Measurements from ENCODE around the gene SH2B2.
"Not testable (repeated sequence)": the region's sequence is repeated elsewhere in the genome, so short reads cannot be mapped to it uniquely, and the experiment has no call there.

SH2B2 gene

DNA sequence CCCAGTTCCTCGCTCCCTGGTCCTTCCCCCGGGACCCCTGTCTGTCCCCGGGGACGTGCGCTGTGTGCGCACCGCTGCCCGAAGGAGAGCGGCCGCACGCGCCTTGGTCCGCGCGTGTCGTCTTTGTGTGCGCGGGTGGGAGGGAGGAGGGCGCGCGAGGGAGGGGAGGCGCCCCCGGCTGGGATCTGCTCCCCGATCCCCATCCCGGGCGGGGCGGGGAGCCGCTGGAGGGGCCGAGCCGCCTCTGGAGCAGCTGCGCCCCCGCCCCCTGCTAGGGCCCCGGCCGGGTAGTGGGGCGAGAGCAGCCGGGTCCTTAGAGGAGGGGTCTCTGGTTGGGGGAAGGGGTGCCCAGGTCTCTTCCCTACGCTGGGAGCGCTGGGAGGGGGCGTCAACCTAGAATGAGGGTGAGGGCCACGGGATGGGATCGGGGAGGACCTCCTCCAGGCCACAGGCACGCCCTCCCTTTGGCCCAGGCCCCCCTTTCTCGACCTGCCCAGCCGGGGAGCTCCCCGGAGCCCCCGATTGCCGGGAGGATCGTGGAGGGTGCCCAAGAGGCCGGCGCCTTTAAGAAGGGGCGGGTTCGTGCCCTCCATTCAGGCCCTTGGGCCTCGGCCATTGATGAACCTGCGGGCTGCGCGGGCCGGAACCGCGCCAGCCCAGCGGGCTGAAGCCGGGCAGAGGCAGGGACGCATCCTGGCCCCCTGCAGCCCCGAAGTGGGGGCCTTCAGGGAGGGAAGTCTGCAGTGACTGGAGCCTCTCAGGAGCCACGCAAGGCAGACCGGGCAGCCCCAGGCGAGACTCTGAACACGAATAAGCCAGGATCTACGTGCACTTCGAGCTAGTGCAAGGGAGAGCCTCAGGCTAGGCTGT lies 678 bp downstream of the SH2B2 start:
- DNase-seq (ENCODE audit: low spot score), result no peak

DNA sequence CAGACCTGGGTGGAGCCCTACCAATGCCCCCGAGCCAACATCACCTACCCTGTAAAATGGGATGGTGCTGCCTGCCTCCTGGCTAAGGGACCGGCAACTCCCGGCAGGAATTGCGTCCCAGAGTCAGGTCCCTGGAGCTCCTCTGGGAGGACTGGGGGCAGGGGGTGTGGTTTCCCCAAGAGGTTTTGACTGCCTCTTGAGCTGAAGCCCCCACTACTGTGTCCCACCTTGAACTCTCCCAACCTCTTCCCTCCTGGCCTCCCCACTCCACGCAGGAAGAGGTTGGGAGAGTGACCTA lies 1.3 kb downstream of the SH2B2 start:
- DNase-seq (ENCODE audit: low spot score), result no peak

DNA sequence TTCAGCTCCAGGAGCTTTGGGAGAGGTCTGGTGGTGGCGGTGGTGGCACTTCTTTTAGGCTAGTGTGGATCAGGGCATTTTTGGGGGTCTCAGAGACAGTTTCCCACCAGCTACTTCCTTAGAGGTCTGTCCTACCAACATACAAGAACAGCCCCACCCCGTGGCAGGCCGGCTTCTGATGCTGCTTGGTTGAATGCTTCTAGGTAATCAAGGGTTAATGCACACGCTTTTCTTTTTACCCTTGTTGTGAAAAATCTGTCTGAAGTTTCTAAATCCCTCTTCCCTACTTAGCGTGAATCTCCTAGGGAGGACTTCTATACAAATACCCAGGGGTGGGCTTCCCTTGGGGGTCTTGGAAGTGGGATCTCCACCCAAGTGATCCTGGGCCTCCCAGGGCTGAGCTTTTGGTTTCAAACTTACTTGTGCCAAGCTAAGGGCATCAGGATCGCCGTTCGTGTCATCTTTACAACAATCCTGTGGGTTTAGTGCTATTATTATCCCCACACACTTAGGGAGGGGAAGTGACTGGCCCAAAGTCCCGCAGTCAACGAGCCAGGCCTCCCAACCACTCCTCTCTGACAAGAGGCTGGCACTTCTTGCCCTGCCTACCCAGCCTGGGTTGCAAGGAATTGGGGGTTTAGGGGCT lies 1.7 kb downstream of the SH2B2 start:
- no peak for DNase-seq (ENCODE audit: low spot score)

DNA sequence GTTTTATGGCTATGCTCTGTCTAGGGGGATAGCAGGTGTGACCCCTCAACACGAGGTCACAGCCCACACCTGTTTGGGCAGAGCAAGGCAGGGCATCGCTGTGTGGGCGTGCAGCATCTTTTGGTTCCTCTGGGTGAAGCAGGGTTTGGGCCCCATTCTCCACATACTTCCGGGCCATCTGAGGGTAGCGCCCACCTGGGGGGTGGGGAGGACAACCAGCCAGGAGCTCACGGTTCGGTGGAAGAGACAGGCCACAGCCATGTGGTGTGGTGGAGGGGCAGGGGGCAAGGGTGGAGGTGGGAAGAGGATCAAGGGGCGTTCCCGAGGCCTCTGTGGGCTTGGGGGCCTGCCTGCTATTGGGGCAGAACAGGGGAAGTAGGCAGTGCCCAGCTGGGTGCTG lies 2.4 kb downstream of the SH2B2 start:
- no peak for DNase-seq (ENCODE audit: low spot score)

DNA sequence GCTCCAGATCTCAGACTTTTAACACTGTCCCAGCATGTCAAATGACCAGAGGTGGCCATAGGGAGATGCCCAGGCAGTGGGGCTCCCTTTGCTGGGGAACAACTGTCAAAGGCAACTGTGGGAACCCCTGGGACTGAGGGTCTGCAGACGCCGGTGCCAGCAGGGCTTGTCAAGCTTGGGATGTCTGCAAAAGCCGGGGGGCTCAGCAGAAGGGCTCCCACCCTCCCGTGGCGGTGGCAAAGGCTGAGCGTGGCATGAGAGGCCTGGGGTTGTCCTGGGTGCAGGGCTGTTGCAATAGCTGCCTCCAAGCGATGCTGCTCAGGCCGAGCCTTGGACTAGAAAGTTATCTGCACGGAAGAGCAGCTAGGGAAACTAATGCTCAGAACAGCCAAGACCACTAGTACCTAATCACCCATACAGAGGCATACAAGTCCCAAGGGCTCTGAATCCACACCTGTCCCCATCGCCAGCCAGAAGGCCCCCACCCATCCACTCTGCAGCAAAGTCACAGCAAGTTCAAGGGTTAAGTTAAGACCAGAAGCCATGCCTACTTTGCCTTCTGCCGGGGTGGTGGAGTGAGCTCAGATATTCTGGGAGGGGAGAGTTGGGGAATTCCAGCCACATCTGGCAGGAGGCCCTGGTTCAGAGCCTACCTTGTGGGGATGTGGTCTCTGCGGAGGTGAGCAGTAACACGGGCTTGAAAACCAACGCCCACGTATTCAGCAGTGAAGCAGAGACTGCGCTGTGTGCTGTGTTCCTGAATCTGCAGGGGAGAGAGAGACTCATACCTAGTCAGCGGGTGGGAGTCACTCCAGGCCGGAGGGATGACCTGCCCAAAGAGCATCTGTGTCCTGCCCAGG lies 4.6 kb downstream of the SH2B2 start:
- DNase-seq (ENCODE audit: low spot score), result no peak

DNA sequence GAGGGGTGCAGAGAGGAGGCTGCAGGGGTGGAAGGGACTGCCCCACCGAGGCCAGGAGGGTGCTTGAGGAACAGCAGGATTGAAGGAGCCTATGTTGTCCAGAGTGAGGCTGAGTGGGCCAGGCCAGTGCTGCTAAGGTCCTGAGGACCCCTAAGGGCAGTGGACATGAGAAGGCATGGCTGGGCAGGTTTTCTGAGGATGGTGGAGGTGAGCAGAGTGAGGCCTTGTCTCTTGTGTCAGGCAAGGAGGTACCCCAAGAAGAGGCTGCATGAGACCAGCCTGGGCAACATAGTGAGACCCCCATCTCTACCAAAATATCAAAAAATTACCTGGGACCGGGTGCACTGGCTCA lies 5.2 kb downstream of the SH2B2 start:
- no peak for DNase-seq (ENCODE audit: low spot score)

DNA sequence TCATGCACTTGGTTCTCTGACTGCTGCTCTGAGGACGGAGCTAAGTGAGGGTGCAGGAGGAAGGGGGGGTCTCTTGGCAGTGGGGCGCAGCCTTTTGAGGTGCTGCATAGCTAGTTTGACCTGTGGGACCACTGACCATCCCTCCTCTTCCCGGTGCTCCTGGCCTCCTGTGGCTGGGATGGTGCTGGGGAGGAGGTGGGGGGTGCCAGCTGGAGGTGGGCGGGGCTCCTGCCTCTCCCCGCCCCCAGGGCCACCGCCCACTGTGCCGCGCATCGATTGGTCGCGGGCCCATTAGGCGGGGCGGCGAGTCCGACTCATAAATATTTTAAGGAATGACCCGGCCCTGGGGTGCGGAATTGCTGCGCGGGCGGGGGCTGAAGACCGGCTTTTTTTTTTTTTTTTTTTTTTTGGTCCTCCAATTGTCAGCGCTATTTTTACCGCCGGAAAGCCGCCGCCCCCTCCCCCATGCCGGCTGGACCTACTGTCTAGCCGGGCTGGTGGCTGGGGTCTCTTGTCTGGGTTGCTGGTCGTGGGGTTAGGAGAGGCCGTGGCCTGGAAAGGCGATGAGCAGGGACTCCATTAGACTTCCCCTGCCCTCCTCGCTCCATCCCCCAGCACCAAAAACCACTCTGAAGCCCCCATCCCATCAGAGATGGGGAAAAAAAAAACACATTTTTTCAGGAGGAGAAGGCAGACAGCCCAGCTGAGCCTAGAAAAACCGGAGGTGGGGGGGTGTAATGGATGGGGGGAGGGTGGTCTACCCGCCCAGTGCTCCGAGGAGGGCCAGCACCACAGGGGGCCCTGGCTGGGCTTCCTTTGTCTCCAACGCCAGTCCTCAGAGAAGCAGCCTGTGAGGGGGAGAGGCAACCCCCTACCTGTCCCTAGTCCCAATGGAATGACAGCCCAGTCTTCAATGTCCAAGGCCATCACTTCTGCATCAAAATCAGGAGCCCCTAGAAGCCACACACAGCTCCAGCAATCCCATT lies 6.4 kb downstream of the SH2B2 start:
- DNase-seq (ENCODE audit: low spot score), result no peak

DNA sequence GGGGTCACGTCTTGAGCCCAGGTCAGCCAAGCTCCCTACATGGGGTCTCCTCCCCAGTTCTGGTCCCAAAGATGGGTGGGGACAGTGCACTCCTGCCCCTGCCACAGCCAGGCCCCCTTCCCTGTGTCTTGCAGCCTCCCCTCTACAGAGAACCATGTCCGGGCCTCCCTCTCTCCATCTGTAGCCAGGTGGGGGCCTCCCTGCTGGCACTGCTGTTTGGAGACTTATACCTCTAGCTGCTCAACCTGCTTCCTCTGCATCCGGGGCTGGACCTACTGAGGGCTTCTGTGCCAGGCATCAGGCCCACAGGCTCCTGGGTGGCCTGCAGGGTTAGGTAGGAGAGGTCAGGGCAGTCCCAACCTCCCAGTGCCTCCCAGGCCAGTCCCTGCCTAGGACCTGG lies 7.9 kb downstream of the SH2B2 start:
- no peak for DNase-seq (ENCODE audit: low spot score)

DNA sequence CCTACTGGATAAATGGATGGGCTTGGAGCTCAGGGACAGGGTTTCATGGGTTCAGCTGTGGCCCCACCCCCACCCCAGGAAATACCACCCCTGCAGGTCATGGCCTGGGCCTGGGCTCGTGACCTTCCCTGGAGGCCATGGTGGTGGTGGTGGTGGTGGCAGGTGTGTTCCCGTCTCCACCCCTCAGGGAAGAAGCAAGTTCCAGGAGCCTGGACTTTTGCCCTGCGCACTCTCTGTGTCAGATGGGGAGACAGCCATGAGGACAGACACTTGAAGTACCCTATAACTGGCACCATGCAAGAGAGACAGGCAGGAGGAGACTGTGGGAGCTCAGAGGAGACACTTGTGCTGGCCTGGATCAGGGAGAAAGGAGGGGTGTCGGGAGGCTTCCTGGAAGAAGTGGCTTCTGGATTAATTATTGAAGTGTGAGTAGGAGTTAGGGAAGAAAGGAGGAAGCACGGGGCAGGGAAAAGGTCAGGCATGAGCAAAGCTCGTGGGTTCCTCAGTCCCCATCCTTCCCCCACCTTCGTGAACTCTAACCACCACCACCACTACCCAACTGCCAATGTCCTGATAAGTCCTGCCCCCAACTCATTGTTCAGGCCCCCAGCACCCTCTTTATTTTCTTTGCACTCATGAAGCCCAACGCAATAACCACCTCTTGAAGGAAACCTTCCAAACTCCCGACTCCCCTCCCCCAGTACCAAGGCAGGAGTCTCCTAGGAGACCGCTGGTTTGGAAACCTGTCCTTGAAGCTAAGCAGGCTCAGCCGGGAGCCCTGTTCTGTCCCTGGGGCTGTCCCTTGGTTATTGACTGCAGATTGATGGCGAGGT lies 8.9 kb downstream of the SH2B2 start:
- DNase-seq (ENCODE audit: low spot score), result no peak

DNA sequence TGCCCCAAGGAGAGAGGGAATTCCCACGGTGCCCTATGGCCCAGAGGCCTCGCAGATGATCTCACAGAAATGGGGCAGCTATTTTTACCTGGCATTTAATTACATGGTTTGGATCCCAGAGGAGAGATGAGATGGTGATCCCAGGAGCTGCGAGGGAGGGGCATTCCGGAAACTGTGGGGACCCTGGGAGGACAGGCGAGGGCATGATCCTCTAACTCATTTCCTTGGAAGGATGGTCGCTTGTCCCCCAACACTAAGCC lies 9.4 kb downstream of the SH2B2 start:
- no peak for DNase-seq (ENCODE audit: low spot score)

DNA sequence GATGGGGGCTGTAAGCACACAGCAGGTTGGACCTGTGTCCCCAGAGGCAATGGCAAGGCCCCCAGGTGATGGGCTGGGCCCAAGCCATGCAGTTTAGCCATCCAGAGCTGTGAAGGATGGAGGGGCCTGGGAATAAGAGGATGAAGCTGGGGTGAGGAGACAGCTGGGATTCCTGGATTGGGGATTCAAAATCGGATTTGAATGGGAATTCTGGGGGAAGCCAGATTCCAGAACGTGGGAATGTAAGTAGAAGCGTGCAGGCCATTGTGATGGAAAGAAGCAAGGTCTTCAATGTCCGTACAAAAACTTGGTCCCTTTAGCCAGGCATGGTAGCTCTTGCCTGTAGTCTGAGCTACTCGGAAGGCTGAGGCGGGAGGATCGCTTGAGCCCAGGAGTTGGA lies 9.8 kb downstream of the SH2B2 start:
- DNase-seq (ENCODE audit: low spot score), result no peak

DNA sequence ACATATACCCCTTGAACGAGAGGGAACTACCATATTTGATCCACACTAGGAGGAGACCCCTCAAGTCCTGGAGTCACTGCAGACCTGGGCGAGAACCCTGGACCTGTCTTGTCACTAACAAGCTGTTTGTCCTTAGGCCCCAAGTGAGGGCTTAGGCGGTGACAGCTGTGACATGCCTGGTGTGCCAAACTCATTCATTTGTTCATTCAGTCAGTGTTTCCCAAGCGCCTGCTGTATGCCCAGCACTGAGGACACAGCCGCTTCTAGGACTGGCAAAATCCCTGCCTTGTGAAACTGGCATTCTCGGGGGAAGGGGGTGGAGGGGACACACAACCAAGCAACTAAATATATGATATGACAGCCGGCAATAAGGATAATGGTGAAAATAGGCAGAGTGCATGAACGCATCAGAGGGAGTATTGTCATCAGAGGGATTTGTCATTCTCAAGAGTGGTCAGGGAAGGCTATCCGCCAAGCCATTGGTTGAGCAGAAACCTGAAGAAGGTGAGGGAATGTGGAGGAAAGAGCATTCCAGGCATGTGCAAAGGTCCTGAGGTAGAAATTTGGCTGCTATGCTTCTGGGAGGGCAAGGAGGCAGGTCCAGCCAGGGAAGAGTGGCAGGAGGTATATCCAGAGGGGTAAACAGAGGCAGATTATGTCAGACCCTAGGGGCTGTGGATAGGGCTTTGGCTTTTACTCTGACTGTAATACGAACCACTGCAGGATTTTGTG lies 11.0 kb downstream of the SH2B2 start:
- DNase-seq (ENCODE audit: low spot score), result no peak

DNA sequence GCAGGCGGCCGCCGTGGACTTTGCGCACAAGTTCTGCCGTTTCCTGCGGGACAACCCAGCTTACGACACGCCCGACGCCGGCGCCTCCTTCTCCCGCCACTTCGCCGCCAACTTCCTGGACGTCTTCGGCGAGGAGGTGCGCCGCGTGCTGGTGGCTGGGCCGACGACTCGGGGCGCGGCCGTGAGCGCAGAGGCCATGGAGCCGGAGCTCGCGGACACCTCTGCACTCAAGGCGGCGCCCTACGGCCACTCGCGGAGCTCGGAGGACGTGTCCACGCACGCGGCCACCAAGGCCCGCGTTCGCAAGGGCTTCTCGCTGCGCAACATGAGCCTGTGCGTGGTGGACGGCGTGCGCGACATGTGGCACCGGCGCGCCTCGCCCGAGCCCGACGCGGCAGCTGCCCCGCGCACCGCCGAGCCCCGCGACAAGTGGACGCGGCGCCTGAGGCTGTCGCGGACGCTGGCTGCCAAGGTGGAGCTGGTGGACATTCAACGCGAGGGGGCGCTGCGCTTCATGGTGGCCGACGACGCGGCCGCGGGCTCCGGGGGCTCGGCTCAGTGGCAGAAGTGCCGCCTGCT lies 14.1 kb downstream of the SH2B2 start:
- DNase-seq (ENCODE audit: low spot score), result no peak

DNA sequence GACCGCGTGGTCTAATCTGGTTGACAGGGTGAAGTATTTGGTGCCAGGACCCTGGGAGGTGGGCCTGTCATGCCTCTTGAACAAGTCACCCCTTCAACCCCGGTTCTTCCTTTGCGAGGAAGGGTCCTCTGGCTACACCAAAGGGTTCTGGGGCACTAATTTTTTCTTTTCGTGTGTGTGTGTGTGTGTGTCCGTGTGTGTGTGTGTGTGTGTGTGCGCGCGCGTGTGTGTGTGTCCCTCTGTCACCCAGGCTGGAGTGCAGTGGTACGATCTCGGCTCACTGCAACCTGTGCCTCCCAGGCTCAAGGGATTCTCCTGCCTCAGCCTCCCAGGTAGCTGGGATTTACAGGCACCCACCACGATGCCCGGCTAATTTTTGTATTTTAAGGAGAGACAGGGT lies 14.7 kb downstream of the SH2B2 start:
- not testable (repeated sequence) for DNase-seq (ENCODE audit: low spot score)

DNA sequence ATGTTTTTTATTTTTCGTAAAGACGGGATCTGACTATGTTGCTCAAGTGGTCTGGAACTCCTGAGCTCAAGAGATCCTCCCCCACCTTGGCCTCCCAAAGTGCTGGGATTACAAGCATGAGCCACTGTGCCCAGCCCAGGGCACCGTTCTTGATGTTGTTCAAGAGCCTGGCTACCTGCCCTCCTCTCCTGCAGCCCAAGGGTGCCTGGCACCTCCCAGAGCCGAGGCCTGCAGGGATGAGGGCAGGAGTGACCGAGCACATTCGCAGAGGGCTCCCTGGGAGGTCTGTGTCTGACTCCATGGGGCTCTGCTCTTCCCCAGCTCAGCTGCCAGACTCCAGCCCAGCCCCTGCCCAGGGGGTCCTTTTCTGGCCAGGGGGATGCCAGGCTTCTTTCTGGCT lies 15.4 kb downstream of the SH2B2 start:
- no peak for DNase-seq (ENCODE audit: low spot score)

DNA sequence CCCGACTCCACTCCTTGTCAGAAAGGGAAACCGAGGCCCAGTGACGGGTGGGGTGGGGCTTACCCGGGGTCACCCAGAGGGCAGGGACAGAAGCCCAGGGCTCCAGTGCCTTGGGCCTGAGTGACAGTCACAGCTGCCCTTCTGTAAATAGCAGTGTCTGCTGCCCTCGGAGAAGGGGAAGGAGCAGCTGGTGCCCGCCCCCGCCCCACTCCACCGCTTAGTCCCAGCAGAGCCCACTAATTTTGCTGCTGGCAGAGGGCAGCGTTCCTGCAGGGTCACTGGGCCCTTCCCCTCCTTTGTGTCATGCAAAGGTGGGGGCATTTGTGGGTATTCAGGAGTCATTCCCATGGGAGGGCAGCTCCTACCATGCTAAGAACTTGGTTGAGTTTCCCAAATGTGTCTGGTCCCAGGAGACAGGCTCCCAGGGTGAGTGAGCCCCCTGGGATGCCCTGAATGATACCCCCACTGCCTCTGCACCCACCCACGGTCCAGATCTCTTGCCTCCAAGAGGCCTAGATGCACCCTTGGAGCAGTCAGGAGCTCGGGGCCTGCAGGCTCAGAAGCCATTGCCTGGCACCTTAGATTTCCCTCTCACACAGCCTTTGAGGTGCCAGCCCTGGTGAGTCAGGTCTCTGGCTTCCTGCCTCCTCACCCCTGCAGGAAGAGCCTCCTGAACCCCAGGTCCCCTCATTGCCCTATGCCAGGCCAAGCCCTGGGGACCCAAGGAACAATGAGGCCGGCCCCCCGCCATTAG lies 17.2 kb downstream of the SH2B2 start:
- no peak for DNase-seq (ENCODE audit: low spot score)

DNA sequence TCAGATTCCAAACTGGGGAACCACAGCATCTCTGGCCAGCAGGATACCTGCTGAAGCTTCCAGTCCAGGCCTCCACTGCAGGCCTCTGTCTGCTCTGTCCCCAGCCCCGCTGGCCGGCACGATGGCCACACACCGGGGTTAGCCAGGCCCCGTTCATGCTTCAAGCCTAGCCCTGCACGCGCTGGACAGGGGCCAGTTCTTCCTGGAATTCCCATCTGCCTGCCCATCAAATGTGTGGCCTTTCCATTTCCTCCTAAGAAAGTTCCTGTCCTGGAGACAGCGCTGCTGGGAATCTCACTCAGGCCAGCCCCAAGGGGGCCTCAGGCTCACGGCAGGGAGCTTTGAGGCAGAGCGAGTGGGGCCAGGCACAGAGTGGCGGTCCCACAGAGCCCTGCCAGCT lies 18.0 kb downstream of the SH2B2 start:
- no peak for DNase-seq (ENCODE audit: low spot score)

DNA sequence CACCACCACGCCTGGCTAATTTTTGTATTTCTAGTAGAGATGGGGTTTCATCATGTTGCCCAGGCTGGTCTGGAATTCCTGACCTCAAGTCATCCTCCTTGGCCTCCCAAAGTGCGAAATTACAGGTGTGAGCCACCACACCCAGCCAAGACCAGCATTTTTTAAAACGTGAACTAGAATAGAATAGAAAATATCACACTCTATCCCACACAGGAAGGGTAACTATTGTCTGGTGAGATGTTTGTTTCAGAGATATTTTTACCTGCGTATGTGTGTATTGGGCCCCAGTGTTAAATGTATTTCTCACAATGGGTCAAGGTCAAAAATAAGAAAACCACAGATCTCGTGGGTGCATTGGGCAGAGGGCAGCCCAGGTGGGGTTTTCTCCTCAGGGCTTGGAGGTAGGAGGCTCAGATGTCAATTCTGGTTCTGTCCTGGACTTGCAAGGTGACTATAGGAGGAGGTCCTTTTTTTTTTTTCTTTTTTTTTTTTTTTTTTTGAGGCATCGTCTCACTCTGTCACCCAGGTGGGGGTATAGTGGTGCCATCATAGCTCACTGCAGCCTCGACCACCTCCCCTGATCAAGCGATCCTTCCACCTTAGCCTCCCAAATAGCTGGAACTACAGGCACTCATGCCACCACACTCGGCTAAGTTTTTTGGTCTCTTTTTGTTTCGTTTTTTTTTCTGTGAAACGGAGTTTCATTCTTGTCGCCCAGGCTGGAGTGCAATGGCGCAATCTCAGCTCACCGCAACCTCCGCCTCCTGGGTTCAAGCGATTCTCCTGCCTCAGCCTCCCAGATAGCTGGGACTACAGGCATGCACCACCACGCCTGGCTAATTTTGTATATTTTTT lies 19.0 kb downstream of the SH2B2 start:
- DNase-seq (ENCODE audit: low spot score), result no peak

Data from left forelimb (tissue), 1 donor.